Neutrophil (primary cell): Measurements from ENCODE around the gene HPRT1.
"Not testable (repeated sequence)": the region's sequence is repeated elsewhere in the genome, so short reads cannot be mapped to it uniquely, and the experiment has no call there.

Experiments
- H3K27ac ChIP-seq: fragments of 200-600 bp; sonication (generic); 2 replicates; pipeline ENCODE4 v1.5.1; 2016; ENCODE audit warnings: mild to moderate bottlenecking, moderate library complexity
- H3K27me3 ChIP-seq: fragments of 200-600 bp; sonication (generic); 2 replicates; pipeline ENCODE4 v1.6.0; 2016; ENCODE audit warnings: mild to moderate bottlenecking
- H3K36me3 ChIP-seq: fragments of 200-600 bp; sonication (generic); 2 replicates; pipeline ENCODE4 v1.5.1; 2017
- H3K4me1 ChIP-seq, 2 experiments: fragments of 200-600 bp in 1 of 2; sonication (generic) in 1 of 2; 1 replicate in 1 of 2; 2 replicates in 1 of 2; pipeline versions ENCODE4 v1.5.1 to v1.6.1; 2013 to 2016; ENCODE audit warnings: low read depth in 1 of 2, low read length in 1 of 2, mild to moderate bottlenecking in 1 of 2, moderate library complexity in 1 of 2; ENCODE audit not compliant: control insufficient read depth in 1 of 2, insufficient read depth in 1 of 2
- H3K4me3 ChIP-seq, 2 experiments: fragments of 200-600 bp in 1 of 2; sonication (generic) in 1 of 2; 1 replicate in 1 of 2; 2 replicates in 1 of 2; pipeline ENCODE4 v1.5.1; 2013 to 2016; ENCODE audit warnings: low read depth in 1 of 2, low read length in 1 of 2, mild to moderate bottlenecking in 1 of 2, moderate library complexity in 1 of 2
- H3K9me3 ChIP-seq: fragments of 200-600 bp; sonication (generic); 2 replicates; pipeline ENCODE4 v1.5.1; 2016
- CTCF ChIP-seq: fragments of 200-600 bp; sonication (generic); IDR thresholded peaks from 2 replicates; pipeline ENCODE4 v1.5.1; 2016; ENCODE audit warnings: antibody characterized with exemption

Gene HPRT1

GRCh38 chrX:134461437-134461836 is 1.5 kb downstream of the HPRT1 start:
- Histone ChIP-seq H3K27me3 (no peaks in the 10 kb centered on the region), H3K36me3 (no peaks in the 10 kb centered on the region), H3K9me3 (no peaks in the 10 kb centered on the region), H3K4me3 (no peak overlapping the region), H3K27ac (no peak overlapping the region), H3K4me1 (peaks cover 10 to 15% of the 10 kb centered on the region in 2 experiments)
- no peak for TF ChIP-seq CTCF

GRCh38 chrX:134462927-134463326 is 3.0 kb downstream of the HPRT1 start:
- no peaks in the 10 kb centered on the region for H3K27me3 ChIP-seq
- H3K9me3 ChIP-seq = no peaks in the 10 kb centered on the region
- no peaks in the 10 kb centered on the region for H3K36me3 ChIP-seq
- H3K4me3 ChIP-seq = no peak overlapping the region
- TF ChIP-seq CTCF = no peak
- H3K27ac ChIP-seq = no peak overlapping the region
- peaks cover 10 to 15% of the 10 kb centered on the region in 2 experiments for H3K4me1 ChIP-seq

- not testable (repeated sequence) for H3K27ac ChIP-seq, H3K9me3 ChIP-seq, H3K4me3 ChIP-seq, H3K27me3 ChIP-seq, H3K36me3 ChIP-seq
- H3K4me1 ChIP-seq = peaks cover 9 to 16% of the 10 kb centered on the region in 2 experiments
Observed at GRCh38 chrX:134464453-134464852, 4.5 kb downstream of the HPRT1 start.

GRCh38 chrX:134469486-134469885 is 9.5 kb downstream of the HPRT1 start:
- Histone ChIP-seq H3K4me1 (peaks cover 0 to 4% of the 10 kb centered on the region in 2 experiments), H3K36me3 (no peaks in the 10 kb centered on the region), H3K27ac (peak overlapping the region; percentile 38), H3K27me3 (no peaks in the 10 kb centered on the region), H3K9me3 (no peaks in the 10 kb centered on the region), H3K4me3 (no peak overlapping the region)
- no peak for TF ChIP-seq CTCF

GRCh38 chrX:134470013-134470412 is 10.0 kb downstream of the HPRT1 start:
- Histone ChIP-seq H3K9me3 (no peaks in the 10 kb centered on the region), H3K36me3 (no peaks in the 10 kb centered on the region), H3K4me3 (no peak overlapping the region), H3K27me3 (no peaks in the 10 kb centered on the region), H3K27ac (peak overlapping the region; percentile 38), H3K4me1 (peaks cover 0 to 4% of the 10 kb centered on the region in 2 experiments)
- TF ChIP-seq CTCF = no peak

- TF ChIP-seq CTCF = no peak
- H3K36me3 ChIP-seq = no peaks in the 10 kb centered on the region
- peaks cover 0 to 4% of the 10 kb centered on the region in 2 experiments for H3K4me1 ChIP-seq
- no peaks in the 10 kb centered on the region for H3K27me3 ChIP-seq
- H3K27ac ChIP-seq = no peak overlapping the region
- no peak overlapping the region for H3K4me3 ChIP-seq
- no peaks in the 10 kb centered on the region for H3K9me3 ChIP-seq
Observed at GRCh38 chrX:134472041-134472440, 12.1 kb downstream of the HPRT1 start.
